NCI-H774 (cell line): ENCODE data around the gene DIPK1C.

Experiments
- DNase-seq: peaks from one replicate; lab custom pipeline; 2025; lab: John Stamatoyannopoulos, UW

The DIPK1C gene

GRCh38 chr18:74451148-74451547, 6.0 kb downstream of the DIPK1C start:
- no peak for DNase-seq

DNA sequence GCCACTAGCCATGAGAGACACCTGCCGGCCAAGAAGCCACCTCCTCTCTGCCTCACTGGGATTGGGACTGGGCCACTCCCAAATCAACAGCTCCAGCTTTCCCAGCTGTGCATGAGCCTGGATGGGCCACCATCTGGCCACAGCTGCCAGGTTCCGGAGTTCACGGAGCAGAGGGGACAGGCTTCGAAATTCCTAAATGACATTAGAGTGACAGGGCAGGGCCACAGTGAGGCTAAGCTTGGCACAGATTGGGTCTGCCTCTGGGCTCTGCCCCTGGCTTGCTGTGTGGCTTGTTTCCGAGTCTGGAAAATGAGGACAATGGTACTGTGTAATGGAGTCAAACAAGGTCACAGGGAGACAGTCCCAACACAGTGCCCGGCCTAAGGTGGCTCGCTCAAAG, 6.5 kb downstream of the DIPK1C start:
- no peak for DNase-seq

GRCh38 chr18:74447404-74448152, 9.5 kb downstream of the DIPK1C start:
- no peak for DNase-seq

- DNase-seq = no peak
Observed at GRCh38 chr18:74446631-74447403, 10.3 kb downstream of the DIPK1C start.

- no peak for DNase-seq
Observed at GRCh38 chr18:74446178-74446577, 10.9 kb downstream of the DIPK1C start.

DNA sequence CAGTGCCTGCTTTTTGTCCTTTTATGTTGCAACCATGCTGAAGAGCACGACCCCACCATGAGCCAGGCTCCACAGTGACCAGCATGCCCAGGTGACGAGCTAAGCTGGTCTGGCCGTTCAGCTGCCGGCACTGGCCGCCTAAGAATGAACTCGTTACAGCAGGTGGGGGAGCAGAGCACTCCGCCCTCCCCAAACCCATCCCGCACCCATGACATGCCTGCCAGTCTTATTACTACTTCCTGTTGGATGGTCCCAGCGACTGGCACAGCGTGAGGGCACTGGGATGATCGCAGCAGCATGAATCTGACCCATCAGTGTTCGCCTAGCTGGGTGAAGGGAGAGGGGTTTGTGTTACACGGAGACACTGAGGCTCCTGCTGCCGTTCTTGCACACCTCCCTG, 11.5 kb downstream of the DIPK1C start:
- no peak for DNase-seq

- no peak for DNase-seq
Observed at GRCh38 chr18:74444104-74444503, 13.0 kb downstream of the DIPK1C start.

- DNase-seq = no peak
Observed at GRCh38 chr18:74440808-74441427, 16.2 kb downstream of the DIPK1C start.

DNA sequence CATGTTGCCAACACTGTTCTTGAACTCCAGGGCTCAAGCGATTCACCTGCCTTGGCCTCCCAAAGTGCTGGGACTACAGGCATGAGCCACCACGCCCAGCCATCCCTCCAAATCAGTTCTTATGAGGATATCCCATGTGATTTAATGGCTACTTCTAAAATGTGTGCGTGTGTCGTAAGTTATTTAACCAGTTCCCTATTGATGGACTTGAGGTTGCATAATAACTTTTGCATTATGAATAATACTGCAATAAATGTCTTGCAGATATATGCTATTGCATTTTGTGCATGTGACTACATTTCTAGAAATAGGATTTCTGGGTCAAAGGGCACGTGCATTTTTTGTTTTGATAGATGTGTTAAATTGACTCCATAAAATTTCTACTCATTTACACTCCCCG, 19.0 kb downstream of the DIPK1C start:
- no peak for DNase-seq

DNA sequence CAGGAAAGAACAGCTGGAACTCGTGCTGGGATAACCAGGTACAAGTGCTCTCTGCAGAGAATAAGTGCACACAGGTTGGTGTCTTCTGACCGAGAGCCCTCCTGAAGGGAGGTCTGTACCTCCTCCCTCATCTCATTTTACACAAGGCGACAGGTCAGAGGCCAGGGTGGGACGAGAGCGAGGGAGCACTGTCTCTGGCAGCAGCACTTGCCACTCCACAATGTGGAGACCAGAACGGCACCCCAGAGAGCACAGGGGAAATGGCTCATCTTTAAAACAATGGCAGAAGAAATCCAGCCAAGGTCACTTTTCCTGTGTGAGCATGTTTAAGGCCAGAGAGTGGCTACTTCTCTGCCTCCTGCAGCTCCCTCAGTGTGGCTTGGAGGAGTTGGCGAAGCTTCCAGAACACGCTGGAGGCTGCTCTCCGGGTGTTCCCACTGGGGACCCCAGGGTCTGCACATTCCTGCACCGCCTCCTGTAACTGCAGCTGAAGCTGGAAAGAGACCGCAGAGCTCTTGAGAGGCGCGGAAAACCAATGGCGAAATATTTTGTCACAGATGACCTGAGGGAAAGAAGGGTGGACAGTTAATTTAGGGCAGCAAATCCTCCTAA, 20.8 kb downstream of the DIPK1C start:
- DNase-seq = no peak

- no peak for DNase-seq
Observed at GRCh38 chr18:74435740-74436139, 21.4 kb downstream of the DIPK1C start.

- DNase-seq = no peak
Observed at GRCh38 chr18:74434466-74434865, 22.6 kb downstream of the DIPK1C start.

- DNase-seq = no peak
Observed at GRCh38 chr18:74430806-74431571, 26.1 kb downstream of the DIPK1C start.

- no peak for DNase-seq
Observed at GRCh38 chr18:74430231-74430630, 26.9 kb downstream of the DIPK1C start.

DNA sequence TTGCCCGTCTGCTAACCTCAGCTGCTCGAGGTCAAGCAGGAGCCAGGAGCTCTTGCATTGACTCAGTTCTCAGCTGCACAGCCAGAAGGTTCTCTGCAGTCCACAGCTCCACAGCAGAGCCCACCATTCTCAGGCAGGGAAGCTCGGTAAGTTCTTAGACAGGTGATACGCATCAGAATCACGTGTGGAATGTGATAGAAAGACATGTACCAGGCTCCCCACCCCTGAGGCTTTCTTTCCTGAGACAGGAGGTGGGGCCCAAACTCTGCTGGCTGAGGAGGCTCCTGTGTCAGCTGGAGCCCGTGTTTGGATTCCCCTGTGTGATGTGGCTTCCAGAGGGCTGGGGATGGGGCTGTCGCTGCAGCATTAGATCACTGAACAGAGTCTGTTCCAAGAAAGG, 28.0 kb downstream of the DIPK1C start:
- no peak for DNase-seq

GRCh38 chr18:74427442-74428112, 29.5 kb downstream of the DIPK1C start:
- no peak for DNase-seq

GRCh38 chr18:74425876-74426275, 31.2 kb downstream of the DIPK1C start:
- no peak for DNase-seq

DNA sequence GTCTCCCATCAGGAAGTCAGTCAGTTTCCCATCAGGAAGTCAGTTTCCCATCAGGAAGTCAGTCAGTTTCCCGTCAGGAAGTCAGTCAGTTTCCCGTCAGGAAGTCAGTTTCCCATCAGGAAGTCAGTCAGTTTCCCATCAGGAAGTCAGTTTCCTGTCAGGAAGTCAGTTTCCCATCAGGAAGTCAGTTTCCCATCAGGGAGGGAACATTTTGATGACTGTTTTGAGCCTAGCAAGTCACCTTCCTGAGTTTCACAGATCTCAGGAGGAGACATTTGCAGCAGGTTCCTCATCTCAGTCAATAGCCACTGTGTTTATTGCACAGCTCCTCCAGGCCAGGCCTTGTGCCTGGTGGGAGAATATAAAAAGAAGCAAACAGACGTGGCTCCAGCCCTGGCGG, 31.9 kb downstream of the DIPK1C start:
- no peak for DNase-seq

GRCh38 chr18:74422541-74422940, 34.6 kb downstream of the DIPK1C start:
- DNase-seq = no peak

- DNase-seq = no peak
Observed at GRCh38 chr18:74420926-74421325, 36.2 kb downstream of the DIPK1C start.

DNA sequence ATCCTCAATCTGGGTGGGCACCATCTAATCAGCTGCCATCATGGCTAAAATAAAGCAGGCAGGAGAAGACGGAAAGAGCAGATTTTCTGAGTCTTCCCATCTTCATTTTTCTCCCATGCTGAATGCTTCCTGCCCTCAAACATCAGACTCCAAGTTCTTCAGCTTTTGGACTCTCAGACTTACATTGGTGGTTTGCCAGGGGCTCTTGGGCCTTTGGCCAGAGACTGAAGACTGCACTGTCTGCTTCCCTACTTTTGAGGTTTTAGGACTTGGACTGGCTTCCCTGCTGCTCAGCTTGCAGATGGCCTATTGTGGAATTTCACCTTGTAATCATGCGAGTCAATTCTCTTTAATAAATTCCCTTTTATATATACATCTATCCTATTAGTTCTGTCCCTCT, 36.6 kb downstream of the DIPK1C start:
- DNase-seq = no peak
